HL-60 (cell line): ENCODE data around the gene DPPA4.

ENCODE experiments used
- GABPA ChIP-seq: IDR thresholded peaks from 2 replicates; pipeline ENCODE4 v1.6.1; 2012; ENCODE audit warnings: low read depth
- POLR2AphosphoS5 ChIP-seq: IDR thresholded peaks from 2 replicates; pipeline ENCODE4 v1.6.1; 2012; ENCODE audit warnings: low read depth
- REST ChIP-seq: IDR thresholded peaks from 2 replicates; pipeline ENCODE4 v1.6.1; 2012; ENCODE audit warnings: low read depth; ENCODE audit not compliant: insufficient replicate concordance
- TF ChIP-seq, protein P1 (sequence below): IDR thresholded peaks from one replicate; pipeline ENCODE4 v1.5.1; 2011; ENCODE audit warnings: low read length, control low read depth, inconsistent platforms; ENCODE audit not compliant: insufficient read depth

DNA sequence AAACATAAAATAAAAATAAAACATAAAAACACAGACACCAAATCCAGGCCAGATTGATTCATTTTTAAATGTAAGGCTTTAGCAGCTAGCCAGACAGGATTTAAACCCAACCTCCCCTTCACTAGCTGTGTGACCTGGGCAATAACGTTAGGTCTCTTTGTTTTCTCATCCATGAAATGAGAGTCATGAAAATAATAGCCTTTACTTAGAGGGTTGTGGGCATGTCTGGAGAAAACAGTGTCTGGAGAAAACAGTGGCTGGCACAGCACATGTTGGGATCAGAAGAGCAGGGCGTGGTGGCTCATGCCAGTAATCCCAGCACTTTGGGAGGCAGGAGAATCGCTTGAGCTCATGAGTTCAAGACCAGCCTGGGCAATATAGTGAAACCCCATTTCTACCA is 1.9 kb upstream of the DPPA4 start:
- TF ChIP-seq REST (no peak), POLR2AphosphoS5 (no peak), GABPA (no peak)
- TF ChIP-seq, protein P1, sequence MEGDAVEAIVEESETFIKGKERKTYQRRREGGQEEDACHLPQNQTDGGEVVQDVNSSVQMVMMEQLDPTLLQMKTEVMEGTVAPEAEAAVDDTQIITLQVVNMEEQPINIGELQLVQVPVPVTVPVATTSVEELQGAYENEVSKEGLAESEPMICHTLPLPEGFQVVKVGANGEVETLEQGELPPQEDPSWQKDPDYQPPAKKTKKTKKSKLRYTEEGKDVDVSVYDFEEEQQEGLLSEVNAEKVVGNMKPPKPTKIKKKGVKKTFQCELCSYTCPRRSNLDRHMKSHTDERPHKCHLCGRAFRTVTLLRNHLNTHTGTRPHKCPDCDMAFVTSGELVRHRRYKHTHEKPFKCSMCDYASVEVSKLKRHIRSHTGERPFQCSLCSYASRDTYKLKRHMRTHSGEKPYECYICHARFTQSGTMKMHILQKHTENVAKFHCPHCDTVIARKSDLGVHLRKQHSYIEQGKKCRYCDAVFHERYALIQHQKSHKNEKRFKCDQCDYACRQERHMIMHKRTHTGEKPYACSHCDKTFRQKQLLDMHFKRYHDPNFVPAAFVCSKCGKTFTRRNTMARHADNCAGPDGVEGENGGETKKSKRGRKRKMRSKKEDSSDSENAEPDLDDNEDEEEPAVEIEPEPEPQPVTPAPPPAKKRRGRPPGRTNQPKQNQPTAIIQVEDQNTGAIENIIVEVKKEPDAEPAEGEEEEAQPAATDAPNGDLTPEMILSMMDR: no peak
